HG02678 (cell line): ENCODE results near the gene CFAP300.
A peak's percentile ranks its signal among the peaks of the same experiment; 100 is the strongest.

ENCODE experiments used
- ATAC-seq: cut with Tn5 transposase; IDR thresholded peaks from one replicate; pipeline ENCODE4 v1.9.1; 2021; ENCODE audit warnings: mild to moderate bottlenecking, moderate library complexity; ENCODE audit not compliant: unreplicated experiment

The CFAP300 gene

DNA sequence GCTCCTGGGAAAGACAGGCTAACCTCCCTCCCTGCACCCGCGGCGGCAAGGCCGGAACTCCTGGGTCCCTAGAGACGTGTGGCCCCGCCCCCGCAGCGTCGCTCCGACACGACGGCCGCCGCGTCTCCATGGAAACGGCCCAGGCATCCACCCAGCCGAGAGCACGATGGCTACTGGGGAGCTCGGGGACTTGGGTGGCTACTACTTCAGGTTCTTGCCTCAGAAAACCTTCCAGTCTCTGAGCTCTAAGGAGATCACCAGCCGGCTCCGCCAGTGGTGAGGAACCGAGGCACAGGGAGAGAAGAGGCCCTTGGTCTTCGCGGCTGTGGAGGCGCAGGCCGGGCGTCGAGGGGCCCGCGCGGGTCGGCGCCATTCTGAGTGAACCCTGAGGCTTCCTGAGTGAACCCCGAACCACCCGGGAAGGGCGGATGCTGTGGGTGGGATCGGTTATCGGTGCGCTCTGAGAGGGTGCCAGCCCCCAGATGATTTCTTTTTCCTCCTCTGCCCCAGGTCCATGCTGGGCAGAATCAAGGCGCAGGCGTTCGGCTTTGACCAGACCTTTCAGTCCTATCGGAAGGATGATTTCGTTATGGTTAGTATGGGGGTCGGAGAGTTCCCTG, at the start of gene CFAP300:
Gene CFAP300 (plus strand): TSS at position 133 of the 620 bp plus-strand sequence. CDS start 34 bp downstream, at position 167.
- no peak for ATAC-seq

- ATAC-seq = no peak
Observed at GRCh38 chr11:102001657-102002338, 45.4 kb upstream of the CFAP300 start.

- no peak for ATAC-seq
Observed at GRCh38 chr11:102004220-102004619, 43.0 kb upstream of the CFAP300 start.

DNA sequence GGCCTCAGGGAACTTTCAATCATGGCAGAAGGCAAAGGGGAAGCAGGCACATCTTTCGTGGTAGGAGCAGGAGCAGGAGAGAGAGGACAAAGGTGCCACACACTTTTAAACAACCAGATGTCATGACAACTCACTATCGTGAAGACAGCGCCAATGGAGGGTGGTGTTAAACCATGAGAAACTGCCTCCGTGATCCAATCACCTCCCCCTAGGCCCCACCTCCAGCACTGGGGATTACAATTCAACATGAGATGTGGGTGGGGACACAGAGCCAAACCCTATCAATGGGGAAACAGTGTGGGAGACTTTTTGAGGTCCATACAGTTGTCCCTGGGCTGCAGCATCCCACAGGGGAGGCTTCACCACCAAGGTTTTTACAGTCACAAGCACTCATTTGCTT, 41.9 kb upstream of the CFAP300 start:
- ATAC-seq = no peak

GRCh38 chr11:102006835-102007566, 40.2 kb upstream of the CFAP300 start:
- ATAC-seq = no peak

DNA sequence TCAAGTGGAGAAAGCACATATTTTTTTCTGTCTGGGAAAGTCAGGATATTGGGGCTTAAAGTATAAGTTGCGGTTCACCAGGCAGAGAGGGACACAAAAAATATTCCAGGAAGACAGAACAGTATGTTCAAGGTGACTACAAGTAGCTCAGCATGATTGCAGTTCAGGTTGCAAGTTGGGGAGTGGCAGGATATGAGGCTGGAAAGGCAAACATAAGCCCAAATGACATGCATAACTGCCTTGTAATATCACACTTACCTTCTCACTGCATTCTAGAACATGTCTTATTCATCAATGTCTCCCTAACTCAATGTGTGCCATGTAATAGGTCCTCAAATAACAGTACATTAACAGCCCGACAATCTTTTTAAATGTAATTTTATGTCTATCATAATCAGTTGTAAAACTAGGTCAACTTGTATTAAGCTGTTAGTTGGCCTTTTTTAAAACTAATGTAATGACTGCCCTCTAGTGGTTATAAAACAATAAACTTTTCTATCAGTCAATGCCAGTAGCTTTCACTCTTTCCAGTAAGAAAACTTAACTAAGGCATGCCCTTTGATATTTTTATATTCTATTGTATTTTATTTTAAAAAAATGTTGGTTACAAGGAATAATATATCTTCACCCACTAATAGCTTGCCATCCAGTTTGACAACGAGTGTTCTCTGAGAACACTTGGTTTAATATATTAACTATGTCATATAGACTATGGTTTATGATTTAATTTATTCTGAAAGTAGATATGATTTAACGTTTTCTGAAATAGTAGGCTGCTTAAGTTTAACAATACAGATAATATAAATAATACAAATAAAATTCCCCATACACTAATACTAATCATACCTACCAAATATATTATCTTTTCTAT, 39.4 kb upstream of the CFAP300 start:
- ATAC-seq = peak; percentile 76

GRCh38 chr11:102010776-102011494, 36.3 kb upstream of the CFAP300 start:
- no peak for ATAC-seq

DNA sequence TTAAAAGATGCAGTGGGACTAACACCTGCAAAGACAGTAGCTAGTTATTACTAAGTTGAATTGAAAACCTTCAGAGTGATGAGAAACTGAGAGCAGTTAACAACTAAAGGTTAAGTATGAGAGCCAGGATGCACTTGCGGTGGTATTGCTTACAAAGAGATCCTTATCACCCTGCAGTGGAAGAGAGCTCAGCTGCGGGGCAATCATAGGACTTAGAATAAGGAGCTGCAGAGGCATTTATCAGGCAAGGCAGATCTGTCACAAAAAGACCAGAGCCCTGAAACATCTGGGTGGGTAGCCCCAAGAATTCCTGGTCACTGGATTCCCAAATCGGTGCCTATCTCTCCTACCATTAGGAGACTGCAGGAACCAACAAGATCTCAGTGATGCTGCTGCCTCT, 34.3 kb upstream of the CFAP300 start:
- ATAC-seq = no peak

DNA sequence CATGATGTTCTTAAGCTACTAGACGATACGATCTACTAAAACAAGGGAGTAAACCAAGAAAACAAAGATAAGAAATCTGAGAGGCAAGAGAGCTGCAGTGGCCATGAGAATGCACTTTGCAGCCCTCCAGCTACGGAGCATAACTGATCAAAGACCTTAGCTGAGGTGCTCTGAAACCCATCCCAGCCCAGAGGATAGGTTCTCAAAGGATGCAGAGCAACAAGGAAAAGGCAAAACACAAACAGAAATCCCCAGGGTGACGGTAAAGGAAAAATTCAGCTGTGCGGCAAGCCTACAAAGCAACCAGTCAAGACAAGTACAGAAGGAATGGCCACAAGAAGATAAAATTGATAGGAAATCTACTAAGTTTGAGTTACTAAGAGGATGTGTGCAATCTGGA, 32.5 kb upstream of the CFAP300 start:
- ATAC-seq = no peak

GRCh38 chr11:102017026-102017425, 30.2 kb upstream of the CFAP300 start:
- ATAC-seq = no peak

DNA sequence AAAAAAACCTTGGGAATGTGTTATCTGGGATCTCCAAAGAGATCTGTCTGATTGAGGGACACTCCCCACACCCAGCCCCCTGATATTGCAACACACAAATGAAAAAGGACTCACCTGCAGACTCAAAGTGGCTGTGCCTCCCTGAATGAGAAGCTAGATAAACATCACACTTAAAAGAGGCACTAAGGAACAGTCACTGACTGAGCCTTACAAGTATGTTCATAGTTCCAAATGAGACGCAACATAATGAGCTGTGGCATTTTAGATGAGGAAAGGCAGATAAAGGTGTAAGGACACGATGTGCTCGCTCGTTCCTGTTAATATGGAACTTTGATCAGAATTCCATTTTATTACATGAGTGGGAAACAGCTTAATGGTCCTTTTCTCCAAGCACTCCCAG, 21.0 kb upstream of the CFAP300 start:
- no peak for ATAC-seq

- ATAC-seq = no peak
Observed at GRCh38 chr11:102026959-102027358, 20.3 kb upstream of the CFAP300 start.

GRCh38 chr11:102036757-102037156, 10.5 kb upstream of the CFAP300 start:
- no peak for ATAC-seq

- no peak for ATAC-seq
Observed at GRCh38 chr11:102046841-102047240, 396 bp upstream of the CFAP300 start.

DNA sequence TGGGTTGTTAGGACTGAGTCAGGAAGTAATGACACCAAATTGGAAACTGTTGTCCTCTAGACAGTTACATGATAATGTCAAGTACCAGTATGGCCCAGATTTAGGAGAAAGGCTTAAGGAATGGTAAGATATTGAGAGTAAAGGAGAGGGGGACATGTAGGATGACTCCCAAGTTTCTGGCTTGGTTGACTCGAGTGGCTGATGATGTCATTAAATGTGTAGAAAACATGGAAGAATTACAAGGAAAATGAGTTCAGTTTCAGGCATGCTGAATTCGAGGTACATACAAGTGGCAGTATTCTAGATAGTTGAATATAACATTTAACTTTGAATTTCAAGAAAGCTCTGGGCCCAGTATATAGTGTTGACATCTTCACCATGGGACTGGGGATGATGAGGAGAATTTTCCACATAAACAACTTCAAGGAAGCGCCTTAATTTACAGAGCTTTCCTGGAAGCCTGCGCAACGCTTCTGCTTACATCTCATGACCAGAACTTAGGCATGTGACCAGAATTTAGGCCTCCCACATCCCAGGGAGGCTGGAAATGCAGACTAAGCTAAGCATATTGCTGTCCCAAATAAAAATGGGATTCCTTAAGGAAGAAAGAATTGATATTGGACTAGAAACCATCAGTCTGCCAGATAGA, 3.8 kb downstream of the CFAP300 start:
- ATAC-seq = no peak

DNA sequence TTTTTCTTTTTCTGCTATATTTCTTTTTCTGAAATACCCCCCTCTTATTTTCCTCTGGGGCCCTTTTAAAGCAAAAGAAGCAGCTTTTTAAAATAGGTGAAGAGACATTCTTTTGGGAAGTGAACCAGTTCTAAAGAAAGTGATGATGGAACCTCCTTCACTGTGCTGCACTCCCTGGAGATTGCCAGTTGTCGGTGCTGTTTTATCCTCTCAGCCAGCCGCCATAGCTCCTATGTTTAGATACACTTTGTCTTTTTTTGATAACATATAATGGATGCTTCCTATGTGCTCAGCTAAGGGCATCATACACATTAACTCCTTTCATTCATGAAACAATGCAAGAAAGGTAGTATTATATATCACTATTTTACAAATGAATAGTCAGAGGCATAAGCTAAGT, 14.0 kb downstream of the CFAP300 start:
- no peak for ATAC-seq

GRCh38 chr11:102062106-102062505, 14.9 kb downstream of the CFAP300 start:
- no peak for ATAC-seq

- no peak for ATAC-seq
Observed at GRCh38 chr11:102064316-102064715, 17.1 kb downstream of the CFAP300 start.

GRCh38 chr11:102070766-102071165, 23.5 kb downstream of the CFAP300 start:
- ATAC-seq = no peak
